PC-9 (cell line): ENCODE data around the gene DPYD.

ENCODE experiments used
- EZH2 ChIP-seq: fragments of 200-600 bp; sonication (generic); IDR thresholded peaks from 2 replicates; pipeline ENCODE4 v1.8.0; 2017; ENCODE audit warnings: antibody characterized with exemption, low read depth
- TF ChIP-seq, protein P1 (sequence below): fragments of 200-600 bp; sonication (generic); conservative IDR thresholded peaks from 2 replicates; pipeline ENCODE4 v1.6.1; 2017; ENCODE audit warnings: mixed run types, antibody characterized with exemption, mild to moderate bottlenecking, moderate library complexity

DNA sequence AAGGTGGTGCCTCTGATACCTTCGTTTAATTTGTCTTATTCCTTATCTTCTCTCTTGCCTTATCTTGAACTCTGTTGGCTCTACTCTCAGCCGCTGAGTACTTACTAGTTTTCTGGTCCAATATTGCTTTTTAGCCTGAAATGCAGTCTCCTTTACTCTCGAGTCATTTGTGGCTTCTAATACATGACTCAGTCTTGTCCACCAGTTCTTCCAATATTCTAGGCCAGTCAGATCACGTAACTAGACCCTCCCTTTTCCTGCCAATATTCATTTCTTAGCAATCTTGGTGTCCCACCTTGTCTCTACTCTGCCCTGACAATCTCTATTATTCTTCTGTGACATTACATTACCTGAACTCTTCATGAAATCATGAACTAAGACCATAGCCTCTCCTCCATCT is 555.8 kb downstream of the DPYD start:
- TF ChIP-seq, protein P1, sequence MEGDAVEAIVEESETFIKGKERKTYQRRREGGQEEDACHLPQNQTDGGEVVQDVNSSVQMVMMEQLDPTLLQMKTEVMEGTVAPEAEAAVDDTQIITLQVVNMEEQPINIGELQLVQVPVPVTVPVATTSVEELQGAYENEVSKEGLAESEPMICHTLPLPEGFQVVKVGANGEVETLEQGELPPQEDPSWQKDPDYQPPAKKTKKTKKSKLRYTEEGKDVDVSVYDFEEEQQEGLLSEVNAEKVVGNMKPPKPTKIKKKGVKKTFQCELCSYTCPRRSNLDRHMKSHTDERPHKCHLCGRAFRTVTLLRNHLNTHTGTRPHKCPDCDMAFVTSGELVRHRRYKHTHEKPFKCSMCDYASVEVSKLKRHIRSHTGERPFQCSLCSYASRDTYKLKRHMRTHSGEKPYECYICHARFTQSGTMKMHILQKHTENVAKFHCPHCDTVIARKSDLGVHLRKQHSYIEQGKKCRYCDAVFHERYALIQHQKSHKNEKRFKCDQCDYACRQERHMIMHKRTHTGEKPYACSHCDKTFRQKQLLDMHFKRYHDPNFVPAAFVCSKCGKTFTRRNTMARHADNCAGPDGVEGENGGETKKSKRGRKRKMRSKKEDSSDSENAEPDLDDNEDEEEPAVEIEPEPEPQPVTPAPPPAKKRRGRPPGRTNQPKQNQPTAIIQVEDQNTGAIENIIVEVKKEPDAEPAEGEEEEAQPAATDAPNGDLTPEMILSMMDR, result no peak
- TF ChIP-seq EZH2, result no peak
